ENCODE results near the gene RGS7.

DNA sequence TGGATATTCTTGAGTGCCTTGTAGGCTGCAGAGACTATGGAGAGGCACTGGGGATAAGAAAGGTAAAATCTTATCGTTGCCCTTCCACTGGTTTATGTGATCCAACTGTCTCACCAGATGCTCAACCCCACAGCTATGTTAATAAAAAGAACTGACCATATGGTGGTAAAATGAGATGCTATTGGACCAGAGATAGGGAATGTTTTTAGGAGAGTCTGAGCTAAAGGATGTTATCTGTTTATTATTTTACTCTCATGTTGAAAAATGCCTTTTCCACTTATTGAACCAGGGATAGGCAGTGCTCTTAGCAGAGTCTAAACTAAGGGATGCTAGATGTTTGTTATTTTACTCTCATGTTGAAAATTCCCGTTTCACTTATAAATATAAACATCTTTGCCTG, 572.2 kb downstream of the RGS7 start:
- TF ChIP-seq, protein P1, sequence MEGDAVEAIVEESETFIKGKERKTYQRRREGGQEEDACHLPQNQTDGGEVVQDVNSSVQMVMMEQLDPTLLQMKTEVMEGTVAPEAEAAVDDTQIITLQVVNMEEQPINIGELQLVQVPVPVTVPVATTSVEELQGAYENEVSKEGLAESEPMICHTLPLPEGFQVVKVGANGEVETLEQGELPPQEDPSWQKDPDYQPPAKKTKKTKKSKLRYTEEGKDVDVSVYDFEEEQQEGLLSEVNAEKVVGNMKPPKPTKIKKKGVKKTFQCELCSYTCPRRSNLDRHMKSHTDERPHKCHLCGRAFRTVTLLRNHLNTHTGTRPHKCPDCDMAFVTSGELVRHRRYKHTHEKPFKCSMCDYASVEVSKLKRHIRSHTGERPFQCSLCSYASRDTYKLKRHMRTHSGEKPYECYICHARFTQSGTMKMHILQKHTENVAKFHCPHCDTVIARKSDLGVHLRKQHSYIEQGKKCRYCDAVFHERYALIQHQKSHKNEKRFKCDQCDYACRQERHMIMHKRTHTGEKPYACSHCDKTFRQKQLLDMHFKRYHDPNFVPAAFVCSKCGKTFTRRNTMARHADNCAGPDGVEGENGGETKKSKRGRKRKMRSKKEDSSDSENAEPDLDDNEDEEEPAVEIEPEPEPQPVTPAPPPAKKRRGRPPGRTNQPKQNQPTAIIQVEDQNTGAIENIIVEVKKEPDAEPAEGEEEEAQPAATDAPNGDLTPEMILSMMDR (IDR thresholded peaks at IDR 0.05), result no peak
- TF ChIP-seq POLR2A (IDR thresholded peaks at IDR 0.05), result no peak

All from right lobe of liver (tissue), 4 donors.